ENCODE data around the gene APOL4.
"Not testable (repeated sequence)": the region's sequence is repeated elsewhere in the genome, so short reads cannot be mapped to it uniquely, and the experiment has no call there.

Gene APOL4, protein sequence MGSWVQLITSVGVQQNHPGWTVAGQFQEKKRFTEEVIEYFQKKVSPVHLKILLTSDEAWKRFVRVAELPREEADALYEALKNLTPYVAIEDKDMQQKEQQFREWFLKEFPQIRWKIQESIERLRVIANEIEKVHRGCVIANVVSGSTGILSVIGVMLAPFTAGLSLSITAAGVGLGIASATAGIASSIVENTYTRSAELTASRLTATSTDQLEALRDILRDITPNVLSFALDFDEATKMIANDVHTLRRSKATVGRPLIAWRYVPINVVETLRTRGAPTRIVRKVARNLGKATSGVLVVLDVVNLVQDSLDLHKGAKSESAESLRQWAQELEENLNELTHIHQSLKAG
- total RNA-seq, result 0 to 0.07 reads per million in 2 donors

DNA sequence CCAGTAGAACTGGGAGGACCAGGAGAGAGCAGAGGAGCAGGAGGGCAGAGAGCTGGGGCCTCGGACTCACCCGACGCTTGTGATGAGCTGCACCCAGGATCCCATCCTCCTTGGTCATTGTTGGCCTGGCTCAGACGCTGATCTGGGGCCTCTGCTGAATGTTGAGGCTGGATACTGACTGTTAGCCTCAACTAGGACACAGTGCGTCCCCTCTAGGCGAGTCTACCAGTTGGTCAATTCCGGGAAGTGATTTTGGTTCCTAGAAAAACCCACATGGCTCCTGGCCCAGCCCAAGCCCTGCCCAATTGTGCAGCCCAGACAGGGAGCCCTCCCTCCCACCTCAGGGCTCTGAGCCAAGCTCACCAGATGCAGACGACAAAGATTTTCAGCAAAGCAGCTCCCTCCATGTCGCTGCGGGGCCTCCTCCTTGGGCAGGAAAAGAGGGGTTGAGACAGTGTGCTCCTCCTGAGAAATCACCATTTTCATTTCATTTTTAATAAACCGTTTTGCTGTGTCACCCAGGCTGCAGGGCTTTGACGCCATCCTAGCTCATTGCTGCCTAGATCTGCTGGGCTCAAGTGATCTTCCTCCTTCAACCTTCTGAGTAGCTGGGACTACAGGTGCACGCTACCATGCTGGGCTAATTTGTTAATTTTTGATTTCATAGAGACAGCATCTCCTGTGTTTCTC is at the start of gene APOL4:
TSS of gene APOL4 (minus strand) at position 180 of the 690 bp plus-strand sequence. CDS start at position 105, 75 bp downstream.
- no peak for DNase-seq

DNA sequence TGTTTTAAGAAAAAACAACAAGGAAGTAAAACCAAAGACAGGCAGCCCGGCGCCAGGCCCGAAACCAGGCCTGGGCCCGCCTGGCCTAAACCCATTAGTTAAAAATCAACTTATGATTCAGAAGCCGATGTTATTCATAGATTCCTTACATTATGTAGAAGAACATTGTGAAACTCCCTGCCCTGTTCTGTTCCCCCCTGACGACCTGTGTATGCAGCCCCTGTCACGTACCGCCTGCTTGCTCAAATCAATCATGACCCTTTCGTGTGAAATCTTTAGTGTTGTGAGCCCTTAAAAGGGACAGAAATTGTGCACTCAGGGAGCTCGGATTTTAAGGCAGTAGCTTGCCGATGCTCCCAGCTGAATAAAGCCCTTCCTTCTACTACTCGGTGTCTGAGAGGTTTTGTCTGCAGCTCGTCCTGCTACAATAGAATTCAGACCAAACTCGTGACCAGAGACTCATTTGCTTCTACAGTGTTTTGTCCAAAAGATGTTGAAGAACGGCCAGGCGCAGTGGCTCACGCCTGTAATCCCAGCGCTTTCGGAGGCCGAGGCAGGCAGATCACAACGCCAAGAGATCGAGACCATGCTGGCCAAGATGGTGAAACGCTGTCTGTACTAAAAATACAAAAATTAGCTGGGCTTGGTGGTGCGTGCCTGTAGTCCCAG is 48.8 kb upstream of the APOL4 start:
- not testable (repeated sequence) for DNase-seq

DNA sequence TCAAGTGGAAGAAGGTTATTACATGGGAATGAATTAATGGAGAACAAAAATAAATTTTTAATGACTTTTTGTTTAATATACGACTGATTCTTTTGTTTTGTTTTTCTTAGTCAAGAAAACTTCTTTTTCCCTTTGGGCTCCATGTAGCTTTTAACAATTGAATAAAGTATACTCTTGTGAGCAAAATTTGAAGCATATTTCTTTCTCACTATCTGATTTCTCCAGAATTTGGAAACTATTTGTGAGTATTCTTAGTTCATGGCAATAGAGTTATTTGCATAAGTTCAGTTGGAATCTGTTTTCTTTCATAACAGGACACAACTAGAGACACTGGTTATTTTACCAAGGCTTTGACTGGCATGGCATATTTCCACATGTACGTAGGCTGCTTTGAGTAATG is 47.6 kb upstream of the APOL4 start:
- no peak for DNase-seq

DNA sequence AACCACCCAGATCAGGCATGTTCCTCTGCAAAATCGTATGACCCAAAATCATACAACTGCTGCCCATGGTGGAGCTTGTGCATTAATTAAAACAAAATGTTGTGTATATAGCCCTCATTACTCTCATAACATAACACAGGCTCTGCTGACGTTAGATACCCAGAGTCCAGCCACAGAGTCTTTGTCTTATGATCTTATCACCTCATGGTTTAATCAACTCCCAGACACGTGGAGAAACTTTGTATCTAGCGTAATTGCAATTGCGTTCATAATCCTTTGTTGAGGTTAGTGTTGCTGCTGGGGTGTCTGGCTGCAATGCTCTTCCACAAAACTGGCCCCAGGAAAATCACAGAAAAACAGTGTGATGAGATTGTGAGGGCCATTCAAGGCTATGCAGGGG is 46.3 kb upstream of the APOL4 start:
- DNase-seq, result no peak

DNA sequence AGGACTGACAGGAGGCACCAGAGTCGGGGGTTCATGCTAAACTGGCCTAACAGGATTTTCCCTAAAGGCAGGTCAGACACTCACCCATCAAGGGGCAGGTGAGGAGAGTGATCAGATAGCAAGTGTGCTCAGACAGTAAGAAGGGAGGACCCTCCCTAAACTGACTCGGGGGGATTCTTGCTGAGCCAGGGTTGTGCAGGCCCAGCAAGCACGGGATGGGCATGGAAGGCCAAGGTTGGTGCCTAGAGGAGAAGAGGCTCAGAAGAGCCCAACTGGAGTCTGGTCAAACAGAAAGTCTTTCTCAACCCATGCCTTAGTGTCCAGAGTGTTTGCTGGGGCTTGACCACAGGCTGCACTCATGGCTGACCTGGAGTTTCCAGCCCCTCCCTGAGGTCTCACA is 45.1 kb upstream of the APOL4 start:
- DNase-seq, result no peak

DNA sequence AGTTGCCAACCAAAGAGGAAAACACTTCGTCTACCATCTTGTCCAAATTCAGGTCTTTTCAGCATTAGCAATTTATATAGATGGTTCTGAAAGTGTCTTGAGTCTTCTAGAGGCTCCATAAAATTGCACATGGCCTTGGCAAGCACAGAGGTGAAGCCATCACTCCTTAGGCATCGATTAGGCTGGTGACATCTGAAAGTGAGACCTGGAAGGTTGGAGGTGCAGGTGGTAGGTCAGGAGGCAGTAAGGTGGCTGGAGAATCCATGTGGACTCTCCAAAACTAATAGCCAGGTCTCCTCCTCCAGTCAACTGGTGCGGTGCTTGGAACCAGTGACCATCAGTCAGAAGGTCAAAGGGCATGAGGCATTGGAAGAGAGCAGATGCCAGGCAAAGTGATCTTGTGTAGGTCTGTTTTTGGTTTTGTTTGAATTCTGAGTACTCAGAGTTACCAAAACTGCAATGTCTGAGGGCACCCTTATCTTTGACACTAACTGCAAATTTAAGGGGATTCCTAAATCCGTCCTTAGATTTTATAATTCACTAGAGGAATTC is 44.3 kb upstream of the APOL4 start:
- no peak for DNase-seq

DNA sequence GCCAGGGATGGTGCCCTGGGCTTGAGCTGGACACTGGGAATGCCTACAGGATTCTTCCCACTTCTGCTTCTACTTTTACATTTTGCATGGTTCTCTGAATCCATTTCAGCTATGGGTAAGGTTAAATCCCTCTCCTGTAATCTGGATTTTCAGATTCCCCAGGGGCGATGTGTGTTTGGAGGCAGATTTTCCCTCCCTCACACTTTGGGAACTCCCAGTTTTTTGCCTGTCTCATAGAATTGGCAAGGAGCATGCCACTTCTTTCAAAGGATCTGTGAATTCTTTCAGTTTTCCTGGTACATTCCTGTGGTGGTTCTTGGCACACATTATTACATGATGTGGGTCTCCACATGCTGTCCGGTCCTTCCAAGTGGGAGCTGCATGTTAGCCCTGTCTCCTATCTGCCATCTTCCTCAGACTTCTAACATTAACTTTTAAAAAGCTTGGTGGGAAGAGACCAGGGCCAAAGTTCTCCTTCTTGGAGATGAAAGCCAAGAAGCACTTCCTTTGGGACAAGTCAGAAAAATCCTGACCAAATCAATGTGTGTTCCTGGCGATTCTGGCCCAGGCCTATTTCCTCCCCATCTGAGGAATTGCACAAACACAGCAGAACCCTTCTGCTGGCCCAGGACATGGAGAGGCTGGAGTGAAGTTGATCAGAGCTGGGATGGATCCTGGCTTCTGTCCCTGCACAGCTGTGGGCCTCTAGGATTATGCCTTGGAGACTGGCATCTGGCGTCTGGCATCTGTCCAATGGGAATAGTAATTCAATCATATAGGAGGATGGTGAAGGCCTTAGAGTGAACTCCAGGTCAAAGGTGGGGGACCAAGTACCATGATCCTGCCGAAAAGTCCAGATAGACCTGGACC is 43.1 kb upstream of the APOL4 start:
- DNase-seq, result no peak

DNA sequence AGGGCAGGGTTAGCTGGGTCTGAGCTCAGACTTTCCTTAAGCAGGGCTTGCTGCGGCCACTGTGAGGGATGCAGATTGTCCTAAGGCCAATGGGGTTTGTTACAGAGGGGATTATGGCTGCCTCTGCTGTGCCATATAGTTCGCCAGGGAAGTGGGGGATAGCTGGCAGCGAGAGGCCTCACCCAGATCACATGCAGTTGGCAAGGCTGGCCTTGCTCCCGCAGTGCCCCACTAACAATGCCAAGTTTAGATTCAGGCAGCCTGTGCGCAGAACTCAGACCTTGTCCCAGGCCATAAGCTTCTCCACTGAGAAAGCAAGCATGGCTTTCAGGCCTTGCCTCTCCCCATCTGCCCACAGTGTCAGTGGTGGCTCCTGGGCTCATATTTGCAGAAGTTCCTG is 42.4 kb upstream of the APOL4 start:
- DNase-seq, result no peak

DNA sequence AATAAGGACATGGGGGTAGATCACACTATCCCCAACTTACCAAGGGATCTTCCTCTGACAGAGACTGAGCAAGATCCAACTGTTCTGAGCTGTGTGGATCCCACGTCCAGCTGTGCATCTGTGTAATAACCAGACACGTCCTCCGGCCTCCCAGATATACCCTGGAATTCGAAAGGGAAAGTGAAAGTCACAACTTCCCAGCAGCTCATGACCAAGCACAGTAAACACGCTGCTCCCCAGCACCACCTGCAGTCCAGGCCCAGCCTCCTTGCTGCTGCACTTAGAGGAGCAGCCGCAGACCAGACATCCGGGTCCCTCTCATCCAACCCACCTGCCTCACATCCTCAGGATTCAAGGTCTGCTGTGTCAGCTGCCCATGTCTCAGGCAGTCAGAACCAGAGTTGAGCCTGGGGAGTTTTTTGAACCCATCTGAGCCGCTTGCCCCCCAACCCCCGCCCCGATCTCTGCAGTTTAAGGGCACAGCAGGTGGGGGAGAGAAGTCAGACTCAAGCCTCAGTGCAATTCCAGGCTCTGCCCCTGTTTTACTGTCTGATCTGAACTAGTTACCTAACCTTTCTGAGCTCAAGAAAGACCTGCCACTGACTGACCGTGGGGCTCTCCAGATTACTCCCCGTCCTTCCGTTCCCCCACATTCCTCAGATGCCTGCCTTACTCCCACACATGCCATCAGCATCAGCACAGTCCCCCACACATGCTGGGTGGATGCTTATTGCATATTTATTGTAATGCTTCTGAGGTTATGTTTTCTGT is 38.0 kb upstream of the APOL4 start, which contains the start of gene APOL2:
TSS of gene APOL2 (minus strand) at position 127 of the 771 bp plus-strand sequence. CDS start 6,365 bp downstream, outside the sequence.
- DNase-seq, result peak; percentile 56 to 95 (median 79)

DNA sequence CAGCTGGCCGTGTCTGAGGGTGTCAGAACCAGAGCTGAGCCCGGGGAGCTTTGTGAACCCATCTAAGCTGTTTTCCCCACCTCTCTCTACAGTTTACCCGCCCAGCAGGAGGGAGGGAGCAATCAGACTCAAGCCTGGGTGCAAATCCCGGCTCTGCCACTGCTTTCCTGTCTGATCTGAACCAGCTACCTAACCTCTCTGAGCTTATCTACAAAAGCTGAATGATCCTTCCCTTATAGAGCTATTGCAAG is 37.5 kb upstream of the APOL4 start:
- no peak for DNase-seq

DNA sequence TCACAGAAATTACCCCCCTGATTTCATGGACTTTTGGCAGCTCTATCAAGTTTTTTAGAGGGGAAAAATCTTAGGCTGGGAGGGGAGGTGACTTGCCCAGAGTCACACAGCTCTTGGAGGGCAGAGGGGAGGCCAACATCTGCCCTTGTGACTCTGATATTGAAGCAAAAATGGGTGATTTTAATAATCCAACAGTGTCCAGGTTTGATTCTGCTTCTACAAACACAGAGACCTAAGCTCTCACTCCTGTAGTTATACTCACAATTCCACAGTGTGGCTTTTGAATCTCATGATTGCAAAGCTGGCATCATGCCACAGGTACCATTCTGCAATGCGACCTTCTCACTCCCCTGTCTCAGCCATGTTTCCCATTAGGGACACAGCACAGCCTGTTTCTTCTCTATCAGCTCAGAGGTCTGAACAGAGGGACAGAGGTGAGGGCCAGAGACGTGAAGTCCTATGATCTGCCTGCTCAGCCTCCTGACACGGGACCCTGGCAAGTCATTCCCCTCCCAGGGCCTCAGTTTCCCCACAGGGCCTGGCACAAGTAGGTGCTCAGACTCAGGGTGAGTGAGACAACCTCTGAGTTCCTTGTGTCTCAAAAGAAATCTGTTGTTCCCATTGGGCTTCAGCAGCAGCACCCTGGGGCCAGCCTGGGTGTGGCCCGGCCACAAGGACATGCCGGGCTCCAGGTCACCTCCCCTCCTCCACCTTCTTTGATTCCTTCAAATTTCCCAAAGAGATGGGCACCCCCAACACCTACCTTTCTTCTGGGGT is 37.0 kb upstream of the APOL4 start:
- DNase-seq, result no peak

DNA sequence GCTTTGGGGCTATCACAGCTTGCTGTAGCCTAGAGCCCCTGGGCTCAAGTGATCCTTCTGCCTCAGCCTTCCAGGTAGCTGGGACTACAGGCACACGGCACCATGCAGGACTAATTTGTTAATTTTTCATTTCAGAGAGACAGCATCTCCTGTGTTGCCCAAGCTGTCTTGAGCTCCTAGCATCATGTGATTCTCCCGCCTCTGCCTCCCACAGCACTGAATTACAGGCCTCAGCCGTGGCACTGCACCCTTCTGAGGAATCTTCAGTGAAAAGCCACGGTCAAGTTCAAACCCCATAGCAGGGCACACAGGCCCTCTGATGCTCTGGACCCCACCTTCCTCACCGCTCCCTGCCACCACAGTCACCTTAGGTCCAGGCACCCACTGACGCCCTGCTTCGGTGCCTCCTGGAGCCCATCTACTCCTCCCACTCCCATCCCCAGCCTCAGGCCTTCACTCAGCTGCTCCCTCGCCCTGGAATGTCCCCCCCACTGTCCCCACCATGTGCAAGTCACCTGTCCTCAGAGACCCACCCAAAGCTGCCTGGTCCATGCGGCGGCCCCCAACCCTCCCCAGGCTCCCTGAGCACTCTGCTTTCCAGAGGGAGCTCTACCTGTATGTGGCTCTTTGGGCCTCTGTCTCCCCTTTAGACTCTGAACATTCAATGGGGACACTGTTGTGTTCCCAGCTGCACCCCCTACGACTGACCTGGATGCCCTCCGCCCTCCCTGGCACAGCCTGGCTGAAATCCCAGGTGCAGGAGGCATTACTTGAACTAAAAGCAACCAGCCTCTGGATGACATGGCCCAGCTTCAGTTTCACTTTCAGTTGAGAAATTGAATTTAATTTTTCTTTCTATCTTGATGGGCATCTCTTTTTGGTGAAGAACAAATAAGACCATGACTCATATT is 36.1 kb upstream of the APOL4 start:
- peak in 1 of 5 experiments; percentile 44 for DNase-seq

DNA sequence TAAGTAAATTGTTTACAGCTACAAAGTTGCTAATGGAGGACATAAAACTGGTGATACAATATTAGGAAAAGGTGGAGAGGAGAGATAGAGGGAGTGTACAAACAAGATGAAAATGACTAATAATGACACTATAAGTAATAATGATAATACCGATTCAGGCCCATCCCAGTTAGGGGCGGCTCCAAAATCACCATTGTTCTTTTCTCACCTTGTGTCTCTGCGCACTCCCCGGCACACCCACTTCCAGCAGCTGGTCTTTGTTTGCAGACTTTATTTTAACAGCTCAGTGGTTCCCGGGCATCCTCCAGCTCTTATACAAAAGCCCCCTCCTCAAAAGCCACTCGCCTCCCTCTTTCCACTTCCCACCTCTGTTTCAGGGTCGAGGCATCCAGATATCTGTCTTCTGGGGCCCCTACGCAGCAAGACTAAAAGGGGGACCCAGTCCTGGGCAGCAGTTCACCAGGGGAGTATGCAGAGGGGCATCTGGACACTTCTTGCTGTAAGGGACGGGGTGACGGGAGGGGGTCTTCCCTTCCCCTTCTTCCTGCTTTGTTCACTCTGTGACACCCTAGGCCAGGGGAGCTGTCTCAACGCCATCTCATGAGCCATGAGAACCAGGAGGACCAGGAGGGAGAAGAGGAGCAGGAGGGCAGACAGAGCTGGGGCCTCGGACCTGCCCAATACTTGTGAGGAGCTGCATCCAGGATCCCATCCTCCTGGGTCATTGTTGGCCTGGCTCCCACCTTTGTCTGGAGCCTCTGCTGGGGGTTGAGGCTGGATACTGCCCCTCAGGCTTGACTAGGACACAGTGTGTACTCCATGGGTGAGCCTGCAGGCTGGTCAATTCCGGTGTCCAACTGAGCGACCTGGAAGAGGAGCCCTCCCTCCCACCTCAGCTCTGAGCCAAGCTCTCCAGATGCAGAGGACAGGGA is 35.0 kb upstream of the APOL4 start:
- DNase-seq, result no peak

DNA sequence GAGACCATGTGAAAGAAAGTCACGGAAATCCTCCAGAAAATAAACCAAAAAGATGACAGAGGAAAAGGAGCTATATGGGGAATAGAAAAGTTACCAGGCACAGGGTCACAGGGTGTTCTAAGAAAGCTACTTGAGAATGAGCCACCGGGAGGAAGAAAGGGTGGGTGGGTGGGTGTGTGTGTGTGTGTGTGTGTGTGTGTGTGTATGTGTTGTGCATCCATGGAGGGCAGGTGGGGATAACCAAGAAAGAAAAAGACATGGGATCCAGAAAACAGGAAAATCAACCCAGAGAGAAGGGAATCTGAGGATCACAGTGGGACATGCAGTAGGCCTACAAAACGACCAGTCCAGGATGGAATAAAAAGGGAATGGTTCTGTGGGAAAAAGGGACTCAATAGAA is 34.0 kb upstream of the APOL4 start:
- no peak for DNase-seq

DNA sequence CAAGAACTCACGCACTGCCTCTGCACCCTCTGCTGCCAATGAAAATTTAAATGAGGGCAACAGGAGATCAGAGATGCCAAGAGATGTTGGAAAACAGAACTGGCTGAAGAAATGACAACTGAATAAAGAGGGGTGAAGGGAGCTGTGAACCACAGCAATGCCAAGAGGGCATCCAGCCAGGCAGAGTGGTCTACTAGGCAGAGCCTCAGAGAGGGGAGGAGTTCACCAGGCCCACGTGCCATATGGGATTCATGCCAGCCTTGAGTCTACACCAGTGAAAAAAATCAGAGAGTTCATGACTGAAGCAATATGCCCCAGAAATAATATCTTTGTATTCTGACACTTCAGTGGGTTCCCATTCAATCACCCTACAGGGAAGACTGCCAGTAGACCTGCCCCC is 33.3 kb upstream of the APOL4 start:
- DNase-seq, result no peak

DNA sequence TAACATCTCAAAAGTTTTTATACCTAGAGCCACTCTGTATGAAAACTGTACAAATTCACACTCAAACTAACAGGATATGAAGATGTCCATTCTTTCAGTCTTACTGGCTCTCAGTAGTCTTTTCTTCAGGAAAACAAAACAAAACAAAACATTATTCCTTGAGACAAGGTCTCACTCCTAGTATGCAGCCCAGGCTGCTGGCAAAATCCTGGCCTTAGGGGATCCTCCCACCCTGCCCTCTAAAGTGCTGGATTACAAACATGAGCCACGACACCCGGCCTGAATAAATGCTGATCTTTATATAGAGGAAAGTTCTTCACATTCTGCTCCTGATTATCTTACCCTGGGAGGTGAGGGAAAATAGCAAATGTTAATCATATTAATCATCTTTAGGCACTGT is 32.6 kb upstream of the APOL4 start:
- no peak for DNase-seq

DNA sequence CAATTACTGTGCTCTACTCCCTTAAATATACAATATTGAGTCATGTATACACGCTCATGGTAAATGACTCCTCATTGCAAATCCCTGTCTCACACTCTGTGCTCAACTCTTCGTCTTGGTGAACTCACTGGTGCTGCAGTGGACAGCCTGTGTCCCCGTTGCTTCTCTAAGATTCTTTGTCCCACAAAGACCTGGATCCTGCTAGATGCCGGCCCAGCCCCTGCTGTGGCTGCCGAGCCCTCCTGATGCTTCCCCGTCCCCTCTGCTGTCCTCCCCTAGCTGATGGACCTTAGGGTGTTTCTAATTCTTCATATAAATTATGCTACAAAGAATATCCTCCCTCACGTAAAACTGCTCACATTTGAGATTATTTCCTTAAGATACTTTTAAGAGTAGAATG is 32.2 kb upstream of the APOL4 start:
- no peak for DNase-seq

DNA sequence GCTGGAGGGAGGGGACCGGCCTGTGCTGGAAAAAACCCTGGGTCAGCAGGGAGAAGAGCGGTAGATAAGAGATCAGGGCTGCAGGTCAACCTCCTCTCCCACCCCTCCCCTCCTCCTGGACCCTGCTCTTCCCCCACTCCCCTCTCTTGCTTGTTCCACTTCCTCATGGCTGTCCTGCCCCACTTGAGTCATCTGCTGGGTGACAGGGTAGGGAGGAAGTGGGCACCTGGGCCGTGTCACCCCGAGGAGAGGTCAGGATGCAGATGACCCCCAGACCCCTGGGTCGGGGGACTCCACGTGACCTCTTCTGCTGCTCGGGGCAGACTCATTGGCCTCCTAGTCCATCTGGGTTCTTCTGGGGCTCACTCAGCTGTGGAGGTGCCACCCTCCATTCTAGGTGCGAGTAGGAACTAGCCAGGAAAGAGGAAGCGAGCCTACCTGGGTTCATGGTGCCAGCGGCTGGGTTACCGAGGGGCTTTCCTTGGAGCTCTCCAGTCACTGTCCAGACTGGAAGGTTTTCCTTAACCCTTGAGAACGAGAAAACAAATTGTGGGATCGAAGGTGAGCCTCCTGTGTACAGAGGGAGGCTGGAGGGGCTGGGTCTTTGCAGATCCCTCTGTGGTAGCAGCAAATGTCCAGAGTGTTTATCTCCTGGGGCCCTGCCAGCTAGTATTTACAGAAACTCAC is 31.2 kb upstream of the APOL4 start:
- DNase-seq, result no peak
